ENCODE results near the gene RARG.

Gene RARG

GRCh38 chr12:53245286-53245685 is 13.3 kb upstream of the RARG start:
- no peak for DNase-seq (ENCODE audit: low read depth in 1 of 2, low spot score in 1 of 2)

DNA sequence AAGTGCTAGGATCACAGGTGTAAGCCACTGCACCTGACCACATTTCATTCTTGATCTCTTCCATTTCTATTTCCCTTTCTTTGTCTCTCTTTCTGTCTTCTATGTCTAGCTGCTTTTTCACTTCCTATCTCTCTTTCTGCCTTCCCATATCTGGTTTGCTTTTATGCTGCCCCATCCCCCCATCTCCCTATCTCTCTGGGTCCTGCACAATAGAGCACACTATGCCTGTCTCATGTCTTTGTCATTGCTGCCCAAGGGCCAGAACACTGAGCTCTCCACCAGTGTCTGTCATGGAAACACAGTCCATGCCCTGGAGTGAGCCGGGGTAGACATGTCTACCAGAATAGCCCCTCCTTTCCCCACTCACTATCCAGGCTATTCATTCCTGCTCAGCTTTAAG is 12.3 kb upstream of the RARG start:
- no peak for DNase-seq (ENCODE audit: low read depth in 1 of 2, low spot score in 1 of 2)

DNA sequence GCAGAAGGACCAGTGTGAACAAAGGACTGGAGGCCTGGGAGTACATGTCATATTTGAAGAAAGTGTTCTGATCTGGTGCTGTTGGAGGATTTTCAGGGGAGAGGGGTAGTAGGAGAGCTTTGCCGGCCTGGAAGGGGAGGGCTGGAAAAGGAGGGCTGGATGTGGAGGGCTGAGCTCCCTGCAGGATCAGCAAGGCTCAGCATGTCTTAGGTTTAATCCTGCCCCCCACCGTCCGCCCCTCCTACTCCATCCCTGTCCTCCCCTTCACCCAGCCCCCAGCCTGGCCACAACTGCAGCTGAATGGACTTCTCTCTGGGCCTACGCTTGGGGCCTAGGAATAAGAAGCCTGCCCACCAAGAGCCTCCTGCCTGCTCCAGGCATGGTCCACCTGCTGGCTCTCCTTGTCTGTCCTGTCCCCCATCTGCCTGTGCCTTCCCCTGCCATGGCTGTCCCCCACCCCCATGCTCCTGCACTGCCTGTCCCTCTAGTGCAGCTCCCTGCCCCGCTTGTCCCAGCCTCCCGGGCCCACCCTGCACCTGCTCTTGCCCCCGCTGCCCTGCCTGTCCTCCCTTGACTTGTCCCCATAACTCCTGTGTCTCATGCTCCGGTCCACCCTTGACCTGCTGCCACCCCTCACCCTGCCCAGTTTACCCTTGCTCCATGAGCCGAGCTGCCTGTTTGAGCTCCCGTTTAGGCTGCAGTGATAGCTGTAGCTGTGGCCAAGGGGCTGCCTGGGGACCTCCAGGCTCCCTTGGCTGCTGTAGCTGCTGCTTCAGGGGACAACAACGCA is 9.8 kb upstream of the RARG start:
- DNase-seq (ENCODE audit: low read depth in 1 of 2, low spot score in 1 of 2), result no peak

GRCh38 chr12:53239643-53240258 is 7.7 kb upstream of the RARG start:
- DNase-seq (ENCODE audit: low read depth in 1 of 2, low spot score in 1 of 2), result no peak

GRCh38 chr12:53236443-53237111 is 4.6 kb upstream of the RARG start:
- DNase-seq (ENCODE audit: low read depth in 1 of 2, low spot score in 1 of 2), result no peak

DNA sequence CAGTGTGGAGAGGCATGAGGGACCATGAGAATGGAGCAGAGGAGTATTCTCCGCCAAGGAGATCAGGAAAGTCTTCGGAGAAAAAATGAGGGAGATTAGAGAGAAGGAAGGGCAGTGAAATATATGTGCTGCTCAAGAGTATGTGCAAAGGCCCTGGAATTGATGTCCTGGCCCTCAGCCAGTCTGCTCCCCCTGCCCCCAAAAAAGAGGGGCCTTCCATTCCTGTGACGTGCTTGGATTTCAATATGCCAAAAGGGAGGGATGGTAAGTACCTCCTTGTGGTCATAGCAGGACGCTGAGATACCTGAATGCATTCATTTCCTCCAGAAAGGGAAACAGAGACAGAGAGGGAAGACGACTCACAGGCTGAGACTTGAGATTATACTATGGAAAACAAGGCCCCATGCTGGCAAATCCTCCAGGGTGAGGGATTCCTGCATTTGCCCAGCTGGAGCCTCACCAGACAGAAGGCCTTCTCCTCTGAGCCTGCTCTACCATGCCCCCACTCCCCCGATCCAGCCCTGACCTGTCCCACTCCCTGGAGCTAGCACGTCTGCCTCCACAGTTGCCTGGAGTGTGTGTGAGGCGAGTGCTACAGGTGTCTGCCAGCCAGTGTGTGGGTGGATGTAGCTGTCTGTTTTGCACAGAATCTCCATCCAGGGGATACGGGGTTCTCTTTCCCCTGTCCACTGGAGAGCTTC is 3.9 kb upstream of the RARG start:
- no peak for DNase-seq (ENCODE audit: low read depth in 1 of 2, low spot score in 1 of 2)

DNA sequence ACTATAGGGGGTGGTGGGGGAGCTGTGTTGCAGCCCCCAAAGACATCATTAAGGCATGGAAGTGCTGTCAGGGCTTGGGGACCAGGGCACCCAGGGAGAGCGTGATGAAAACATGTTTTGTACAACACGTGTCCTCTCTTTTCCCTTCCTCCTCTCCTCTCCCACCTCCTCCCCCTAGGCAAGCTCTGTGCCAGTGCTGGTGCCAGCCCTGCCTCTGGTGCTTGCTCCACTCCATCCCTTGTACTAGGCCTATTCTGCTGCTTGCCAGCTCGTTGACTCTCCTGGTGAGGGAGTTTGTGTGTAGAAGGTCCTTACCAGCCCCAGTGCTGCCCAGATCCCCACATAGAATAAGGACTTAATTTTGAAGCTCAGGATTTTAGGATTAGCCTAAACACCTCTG is 3.2 kb upstream of the RARG start:
- no peak for DNase-seq (ENCODE audit: low read depth in 1 of 2, low spot score in 1 of 2)

DNA sequence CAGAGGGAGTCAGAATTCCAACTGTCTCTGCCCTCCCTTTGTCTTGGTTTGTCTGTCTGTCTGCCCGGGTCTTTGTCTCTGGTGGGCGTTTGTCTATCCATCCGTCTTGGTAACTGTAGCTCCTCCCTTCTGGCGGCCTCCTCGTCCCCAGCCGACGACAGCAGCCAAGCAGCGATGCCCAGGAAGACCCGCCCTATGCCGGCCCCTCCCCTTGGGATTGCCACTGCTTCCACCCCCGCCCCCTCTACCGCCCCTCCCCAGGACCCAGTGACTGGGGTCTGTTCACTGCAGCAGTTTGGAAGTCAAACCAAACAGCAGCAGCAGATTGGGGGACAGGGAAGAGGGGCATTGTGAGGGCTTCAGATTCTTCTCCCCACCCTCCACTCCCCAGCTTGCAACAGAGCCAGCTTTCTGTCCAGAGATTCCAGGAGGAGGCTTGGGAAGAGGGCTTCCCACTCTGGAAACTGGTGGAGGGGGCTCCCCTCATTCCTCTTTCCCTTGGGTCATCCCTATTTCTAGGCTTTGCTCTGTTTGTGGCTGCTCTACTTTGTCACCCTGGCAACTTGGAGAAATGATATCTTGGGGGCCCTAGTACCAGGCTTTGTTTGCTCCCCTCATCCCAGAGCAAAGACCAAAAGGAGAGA is 2.4 kb upstream of the RARG start:
- DNase-seq (ENCODE audit: low read depth in 1 of 2, low spot score in 1 of 2), result no peak

DNA sequence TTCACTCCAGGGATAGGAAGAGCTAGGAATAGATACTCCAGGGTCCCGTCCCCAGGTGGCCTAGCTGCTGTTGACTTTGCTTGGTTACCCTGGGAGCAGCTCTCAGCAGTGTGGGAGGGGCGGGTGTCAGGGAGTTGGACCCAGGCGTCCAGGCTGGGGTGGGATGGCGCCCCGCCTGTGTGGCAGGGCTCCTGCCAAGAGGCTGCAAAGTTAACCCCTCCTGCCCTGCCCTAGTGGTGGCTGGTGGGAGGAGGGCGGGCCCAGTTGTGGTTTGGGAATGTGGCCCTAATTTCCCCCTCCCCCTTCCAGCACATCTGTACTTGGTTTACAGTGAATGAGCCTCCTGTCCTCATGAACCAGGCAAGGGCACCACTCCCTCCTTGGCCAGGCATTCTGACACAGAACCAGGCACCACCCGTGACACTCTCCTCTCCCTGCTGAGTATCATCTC is 1.7 kb upstream of the RARG start:
- DNase-seq (ENCODE audit: low read depth in 1 of 2, low spot score in 1 of 2), result no peak

DNA sequence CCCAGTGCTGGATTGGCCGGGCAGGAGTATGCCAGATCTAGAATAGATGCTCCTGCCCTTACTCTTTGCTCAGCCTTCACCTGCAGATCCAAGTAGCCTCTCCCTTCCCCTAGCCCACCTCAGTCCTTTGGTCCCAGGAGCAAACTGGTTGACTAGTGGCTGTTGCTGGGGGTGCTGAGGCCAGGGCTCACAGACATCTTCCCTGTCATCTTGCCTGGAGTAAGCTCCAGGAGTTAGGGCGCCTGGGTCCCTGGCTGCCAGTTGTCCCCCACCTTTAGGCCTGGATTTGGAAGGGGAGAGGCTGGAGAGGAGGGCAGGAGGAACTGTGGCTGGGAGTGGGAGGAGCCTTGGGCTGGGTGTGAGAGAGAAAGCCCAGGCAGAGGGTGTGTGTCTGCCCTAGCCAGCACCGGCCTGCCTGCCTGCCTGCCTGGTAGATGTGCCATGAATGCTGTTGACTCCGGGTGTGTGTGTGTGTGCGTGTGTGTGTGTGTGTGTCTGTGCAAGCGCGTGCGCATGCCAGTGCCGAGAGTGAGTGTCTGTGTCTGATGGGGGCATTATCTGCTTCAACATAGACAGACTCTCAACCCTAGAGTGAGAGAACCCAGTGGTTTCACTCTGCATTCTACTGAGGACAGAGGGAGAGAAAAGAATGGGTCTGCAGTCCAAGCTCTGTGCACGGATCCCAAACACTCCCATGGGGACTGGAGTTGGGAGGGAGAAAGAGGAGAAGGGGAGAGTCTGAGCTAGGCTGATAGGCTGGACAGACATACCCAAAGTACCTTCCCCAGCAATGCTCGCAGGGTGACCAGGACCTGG is 845 bp upstream of the RARG start:
- no peak for DNase-seq (ENCODE audit: low read depth in 1 of 2, low spot score in 1 of 2)

DNA sequence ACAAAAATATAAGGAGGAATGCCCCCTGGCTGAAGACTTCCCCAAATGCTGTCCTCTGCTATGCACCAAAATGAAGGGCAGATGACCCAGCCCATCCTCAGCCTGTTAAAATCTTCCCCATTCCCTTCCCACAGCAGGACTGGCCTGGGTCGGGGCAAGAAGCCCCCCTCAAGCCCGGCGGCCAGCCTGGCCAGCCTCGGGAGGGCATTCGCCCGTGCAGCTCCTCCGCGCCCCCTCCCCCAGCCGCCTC is 413 bp downstream of the RARG start:
- no peak for DNase-seq (ENCODE audit: low read depth in 1 of 2, low spot score in 1 of 2)

DNA sequence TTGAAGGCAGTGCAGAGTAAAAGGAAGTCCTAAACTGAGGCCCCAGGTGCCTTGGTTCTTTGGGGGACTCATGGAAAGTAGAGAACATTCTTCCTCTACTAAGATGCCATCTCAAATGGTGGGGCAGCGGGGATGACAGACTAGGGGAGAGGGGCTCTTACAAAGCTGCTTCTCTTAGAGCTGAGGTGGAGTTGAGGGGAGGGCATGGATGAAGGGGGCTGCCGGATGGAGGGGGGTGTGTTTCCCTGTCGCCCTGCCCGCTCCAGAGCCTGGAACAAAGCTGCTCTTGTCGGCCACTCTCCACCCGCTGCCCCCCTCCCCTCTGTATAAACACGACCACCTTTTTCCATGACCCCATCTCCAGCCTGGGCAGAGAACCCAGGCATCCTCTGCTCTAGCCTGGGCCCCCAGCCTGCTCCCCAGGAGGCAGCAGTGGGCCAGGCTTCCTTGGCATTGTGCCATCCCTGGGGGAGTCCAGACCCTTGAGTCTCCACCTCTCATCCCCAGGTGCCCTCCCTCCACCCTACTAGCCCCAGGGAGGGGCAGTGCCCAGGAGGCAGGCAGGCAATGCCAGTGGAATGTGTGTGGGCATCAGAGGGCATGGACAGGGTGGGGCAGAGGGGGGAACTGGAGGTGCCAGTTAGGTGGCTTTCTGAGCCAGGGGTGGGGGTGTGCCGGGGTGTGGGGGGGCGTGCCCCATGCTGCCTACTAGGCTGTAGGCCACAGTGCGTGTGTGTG is 1.7 kb downstream of the RARG start:
- DNase-seq (ENCODE audit: low read depth in 1 of 2, low spot score in 1 of 2), result no peak

DNA sequence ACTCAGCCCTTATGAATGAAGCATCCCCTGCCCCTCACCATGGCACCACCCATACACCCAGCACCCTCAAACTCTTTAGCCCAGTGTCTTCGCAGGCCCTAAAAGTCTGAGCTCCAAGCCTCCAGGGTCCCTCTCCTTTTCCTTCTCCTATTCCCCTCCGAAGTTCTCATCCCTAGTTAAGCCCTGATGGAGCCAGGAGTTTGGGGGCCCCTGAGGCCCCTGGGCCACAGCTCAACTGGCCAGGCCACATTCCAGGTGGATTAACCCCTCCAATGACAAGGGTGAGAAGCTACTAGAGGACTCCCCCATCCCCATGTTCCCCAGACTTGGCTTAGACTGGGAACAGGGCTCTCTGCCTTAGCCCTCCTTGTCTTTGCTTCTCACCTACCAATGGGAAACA is 2.6 kb downstream of the RARG start:
- no peak for DNase-seq (ENCODE audit: low read depth in 1 of 2, low spot score in 1 of 2)

DNA sequence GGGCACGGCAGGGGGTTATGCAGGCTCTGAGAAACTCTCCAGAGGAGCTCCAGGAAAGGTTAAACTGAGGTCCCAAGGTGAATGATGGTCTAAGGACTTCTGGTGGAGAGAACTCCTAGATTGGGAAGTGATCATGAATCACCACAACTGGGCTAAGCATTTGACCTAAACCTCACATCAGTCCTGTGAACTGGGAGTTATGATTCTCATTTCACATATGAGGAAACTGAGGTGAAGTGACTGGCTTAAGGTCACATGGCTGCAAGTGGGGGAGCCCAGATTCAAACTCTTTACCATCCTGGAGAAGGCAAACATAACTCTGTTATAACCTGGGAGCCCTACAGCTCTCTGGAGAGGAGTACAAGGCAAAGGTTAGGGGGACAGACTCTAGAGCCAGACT is 4.2 kb downstream of the RARG start:
- DNase-seq (ENCODE audit: low read depth in 1 of 2, low spot score in 1 of 2), result no peak

DNA sequence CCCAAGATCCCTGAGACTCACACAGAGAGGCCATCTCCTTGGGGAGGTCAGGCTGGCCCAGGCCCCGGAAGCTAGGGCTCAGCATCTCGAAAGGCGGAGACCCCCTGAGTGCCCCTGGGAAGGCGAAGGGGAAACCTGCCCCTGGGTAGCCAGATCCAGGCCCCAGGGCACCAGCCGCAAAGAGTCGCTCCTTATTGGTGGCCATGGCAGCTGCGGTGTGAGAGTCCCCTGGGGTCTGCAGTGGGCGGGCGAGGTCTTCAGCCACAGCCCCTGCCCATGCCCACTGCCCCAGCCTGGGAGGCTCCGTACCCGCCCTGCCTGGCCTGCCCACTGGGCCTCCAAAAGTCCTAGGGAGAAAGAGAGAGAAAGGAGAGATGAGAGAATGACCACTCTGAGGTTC is 4.7 kb downstream of the RARG start:
- no peak for DNase-seq (ENCODE audit: low read depth in 1 of 2, low spot score in 1 of 2)

GRCh38 chr12:53226815-53227214 is 5.2 kb downstream of the RARG start:
- no peak for DNase-seq (ENCODE audit: low read depth in 1 of 2, low spot score in 1 of 2)

GRCh38 chr12:53225635-53226424 is 6.2 kb downstream of the RARG start:
- no peak for DNase-seq (ENCODE audit: low read depth in 1 of 2, low spot score in 1 of 2)

DNA sequence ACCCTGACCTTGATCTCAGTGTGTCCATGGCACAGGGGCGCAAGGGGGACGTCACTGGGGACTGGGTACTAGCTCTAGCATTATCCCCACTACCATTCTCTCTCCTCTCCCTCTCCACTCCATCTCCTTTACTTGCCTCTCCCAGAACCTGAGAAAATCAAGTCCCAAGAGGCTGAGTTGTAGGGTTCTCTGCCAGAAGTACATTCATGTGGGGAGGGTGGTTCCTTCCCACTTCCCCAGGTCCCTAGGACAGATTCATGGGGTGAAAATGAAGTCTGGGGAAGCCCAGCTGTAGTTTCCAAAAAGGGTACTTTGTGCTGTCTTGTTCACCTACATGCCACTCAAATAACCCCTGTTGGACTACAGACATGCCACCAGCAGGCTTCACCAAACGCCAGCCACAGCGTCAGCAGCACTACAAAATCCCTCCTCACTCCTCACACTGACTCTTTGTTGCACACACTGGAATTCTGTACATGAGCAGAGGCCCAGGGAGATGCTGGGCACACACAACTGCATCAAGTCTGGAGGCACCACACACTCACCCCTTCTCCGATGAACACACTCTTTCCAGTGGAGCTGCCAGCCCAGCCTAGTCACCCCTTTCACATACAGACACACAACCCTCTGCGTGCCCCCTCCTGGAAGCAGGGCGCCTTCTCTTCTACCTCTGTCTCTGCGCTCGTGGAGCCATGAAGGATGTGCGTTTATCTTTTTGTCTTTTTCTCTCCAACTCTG is 6.9 kb downstream of the RARG start:
- no peak for DNase-seq (ENCODE audit: low read depth in 1 of 2, low spot score in 1 of 2)
